Common myeloid progenitor, CD34-positive (primary cell): Measurements from ENCODE around the gene EXOC3L4.

Source experiments
- CTCF ChIA-PET: fragments of 350-600 bp; sonication (Branson Sonifier 250); formaldehyde crosslinking; loops from one replicate; lab custom pipeline; 2021; ENCODE audit warnings: antibody characterized with exemption; lab: Charles Lee
- POLR2A ChIA-PET: fragments of 350-600 bp; sonication (Branson Sonifier 250); formaldehyde crosslinking; loops from one replicate; lab custom pipeline; 2021; ENCODE audit warnings: antibody characterized with exemption; lab: Charles Lee
- DNase-seq, 3 donors: peaks; one replicate each; pipeline versions ENCODE4 v3.0.0 to v3.0.0-alpha.2; 2013
- H3K27ac ChIP-seq, 2 experiments: 1 replicate in 1 of 2; 2 replicates in 1 of 2; pipeline ENCODE4 v1.7.0; 2013; ENCODE audit warnings: inconsistent platforms in 2 of 2, low read length in 2 of 2, mild to moderate bottlenecking in 2 of 2, low read depth in 1 of 2, moderate library complexity in 1 of 2; ENCODE audit not compliant: severe bottlenecking in 2 of 2, insufficient read depth in 1 of 2, poor library complexity in 1 of 2
- H3K27me3 ChIP-seq, 5 experiments: replicated peaks in 2 of 5; 1 replicate in 3 of 5; 2 replicates in 2 of 5; pipeline versions ENCODE4 v1.6.1 to v1.7.0; 2013; ENCODE audit warnings: low read length in 4 of 5, mild to moderate bottlenecking in 2 of 5, moderate library complexity in 2 of 5, inconsistent platforms in 1 of 5; ENCODE audit not compliant: insufficient read depth in 5 of 5, control insufficient read depth in 4 of 5
- H3K36me3 ChIP-seq, 4 experiments: 1 replicate in 2 of 4; 2 replicates in 2 of 4; pipeline versions ENCODE4 v1.6.1 to v1.7.0; 2013; ENCODE audit warnings: low read length in 3 of 4, control low read depth in 1 of 4, mild to moderate bottlenecking in 1 of 4; ENCODE audit not compliant: control insufficient read depth in 4 of 4, insufficient read depth in 4 of 4
- H3K4me1 ChIP-seq, 4 experiments: 1 replicate in 3 of 4; 2 replicates in 1 of 4; pipeline versions ENCODE4 v1.6.1 to v1.7.1; 2013; ENCODE audit warnings: low read length in 3 of 4, mild to moderate bottlenecking in 3 of 4, control low read depth in 1 of 4, inconsistent platforms in 1 of 4, moderate library complexity in 1 of 4; ENCODE audit not compliant: control insufficient read depth in 4 of 4, insufficient read depth in 4 of 4; ENCODE audit errors: control extremely low read depth in 1 of 4
- H3K4me3 ChIP-seq, 7 experiments: 1 replicate in 4 of 7; 2 replicates in 3 of 7; pipeline versions ENCODE4 v1.5.1 to v1.7.0; 2013; ENCODE audit warnings: mild to moderate bottlenecking in 7 of 7, low read length in 6 of 7, moderate library complexity in 6 of 7, inconsistent platforms in 2 of 7, low read depth in 2 of 7, control low read depth in 1 of 7; ENCODE audit not compliant: insufficient read depth in 4 of 7, control insufficient read depth in 1 of 7; ENCODE audit errors: extremely low read depth in 1 of 7
- H3K9me3 ChIP-seq, 5 experiments: 1 replicate in 4 of 5; 2 replicates in 1 of 5; pipeline versions ENCODE4 v1.6.1 to v1.7.1; 2013; ENCODE audit warnings: low read length in 4 of 5, mild to moderate bottlenecking in 2 of 5, inconsistent platforms in 1 of 5, low read depth in 1 of 5, moderate library complexity in 1 of 5; ENCODE audit not compliant: control insufficient read depth in 4 of 5, insufficient read depth in 2 of 5; ENCODE audit errors: control extremely low read depth in 1 of 5
- WGBS: methylation state at CpG from one replicate; pipeline ENCODE4 v1.1.5; 2013; ENCODE audit not compliant: insufficient coverage; 5-methylcytosine and 5-hydroxymethylcytosine counted together

EXOC3L4 gene

DNA sequence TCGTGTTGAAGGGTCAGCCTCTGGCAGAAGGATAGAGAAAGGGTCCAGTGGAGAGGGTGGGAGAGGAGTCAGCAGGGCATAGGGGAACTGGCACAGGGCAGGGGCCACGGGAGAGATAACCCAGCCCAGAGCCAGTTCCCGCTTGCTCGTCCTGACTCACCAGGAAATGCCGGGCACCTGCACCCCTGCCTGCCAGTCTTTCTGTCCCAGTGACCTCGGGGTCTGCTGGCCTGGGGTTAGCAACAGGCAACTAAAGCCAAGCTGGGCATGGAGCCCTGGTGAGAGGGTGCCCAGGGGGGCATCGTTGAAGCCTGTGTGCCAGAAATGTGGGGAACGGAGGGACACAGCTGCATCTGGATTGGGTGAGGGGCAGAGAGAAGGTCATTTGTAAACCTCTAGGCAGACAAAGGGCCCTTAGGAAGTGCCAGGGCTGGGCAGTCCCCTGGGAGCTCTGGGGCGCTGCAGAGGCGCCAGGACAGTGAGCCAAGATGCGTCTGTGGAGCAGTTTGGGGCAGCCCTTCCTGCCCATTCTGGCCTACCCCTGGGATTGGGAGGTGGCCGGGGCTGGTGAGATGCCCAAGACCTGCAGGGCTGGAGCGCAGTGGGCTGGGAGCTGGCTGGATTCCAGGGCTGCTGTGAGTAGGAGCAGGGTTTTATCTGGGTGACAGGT is 34.2 kb downstream of the EXOC3L4 start:
- Histone ChIP-seq H3K9me3 (no peaks in the 10 kb centered on the region), H3K27ac (no peak overlapping the region), H3K4me3 (no peak overlapping the region), H3K27me3 (no peaks in the 10 kb centered on the region), H3K4me1 (peaks cover 0 to 18% (median 13%) of the 10 kb centered on the region in 4 experiments), H3K36me3 (peaks cover 5 to 67% (median 21%) of the 10 kb centered on the region in 4 experiments)
- DNase-seq = no peak
- ChIA-PET POLR2A (no interaction called here), CTCF (interaction anchor here (1.1 to 7.2 kb wide), 2 partner anchors 13 to 24 kb away, joined by 3 to 49 read pairs; no protein-coding TSS in a partner anchor)
- WGBS = 92% methylated on average over 12 of the region's 13 CpGs

DNA sequence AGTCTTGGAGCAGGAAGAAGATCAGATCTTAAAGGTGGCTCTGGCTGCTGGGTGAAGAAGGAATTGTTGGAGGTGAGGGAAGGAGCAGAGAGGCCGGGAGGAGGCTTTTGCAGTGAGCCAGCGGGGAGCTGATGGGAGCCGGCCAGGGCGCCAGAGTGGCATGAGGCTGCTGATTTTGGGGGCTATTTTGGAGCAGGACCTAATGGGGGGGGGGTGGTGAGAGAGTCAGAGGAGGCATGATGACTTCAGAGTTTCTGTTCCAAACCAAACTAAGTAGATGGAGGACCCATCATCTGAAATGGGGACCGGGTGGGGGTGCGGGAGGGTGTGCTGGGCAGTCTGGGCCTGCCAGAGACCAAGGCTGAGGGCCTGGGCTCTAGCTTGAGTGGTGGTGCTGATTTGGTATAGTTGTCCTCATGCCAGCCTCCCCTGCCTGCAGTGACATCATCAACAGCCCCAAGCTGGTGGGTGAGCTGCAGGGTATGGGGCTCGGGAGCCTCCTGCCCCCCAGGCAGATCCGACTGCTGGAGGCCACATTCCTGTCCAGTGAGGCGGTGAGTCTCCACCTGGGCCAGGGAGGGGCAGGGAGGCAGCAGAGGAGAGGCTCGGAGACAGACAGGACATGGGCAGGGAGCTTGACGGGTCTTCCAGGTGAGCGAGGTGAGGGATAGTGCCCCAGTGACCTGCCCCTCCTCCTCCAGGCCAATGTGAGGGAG is 34.9 kb downstream of the EXOC3L4 start:
- 95% methylated on average over 8 of the region's 12 CpGs for WGBS
- peaks cover 0 to 11% (median 6%) of the 10 kb centered on the region in 4 experiments for H3K4me1 ChIP-seq
- H3K27me3 ChIP-seq = no peaks in the 10 kb centered on the region
- ChIA-PET POLR2A (no interaction called here), CTCF (interaction anchor here (0.8 to 7.2 kb wide), 4 partner anchors 11 to 94 kb away, joined by 3 to 49 read pairs (median 7); no protein-coding TSS in a partner anchor)
- DNase-seq = no peak
- no peak overlapping the region for H3K4me3 ChIP-seq
- no peaks in the 10 kb centered on the region for H3K9me3 ChIP-seq
- peaks cover 7 to 74% (median 25%) of the 10 kb centered on the region in 4 experiments for H3K36me3 ChIP-seq
- H3K27ac ChIP-seq = no peak overlapping the region

DNA sequence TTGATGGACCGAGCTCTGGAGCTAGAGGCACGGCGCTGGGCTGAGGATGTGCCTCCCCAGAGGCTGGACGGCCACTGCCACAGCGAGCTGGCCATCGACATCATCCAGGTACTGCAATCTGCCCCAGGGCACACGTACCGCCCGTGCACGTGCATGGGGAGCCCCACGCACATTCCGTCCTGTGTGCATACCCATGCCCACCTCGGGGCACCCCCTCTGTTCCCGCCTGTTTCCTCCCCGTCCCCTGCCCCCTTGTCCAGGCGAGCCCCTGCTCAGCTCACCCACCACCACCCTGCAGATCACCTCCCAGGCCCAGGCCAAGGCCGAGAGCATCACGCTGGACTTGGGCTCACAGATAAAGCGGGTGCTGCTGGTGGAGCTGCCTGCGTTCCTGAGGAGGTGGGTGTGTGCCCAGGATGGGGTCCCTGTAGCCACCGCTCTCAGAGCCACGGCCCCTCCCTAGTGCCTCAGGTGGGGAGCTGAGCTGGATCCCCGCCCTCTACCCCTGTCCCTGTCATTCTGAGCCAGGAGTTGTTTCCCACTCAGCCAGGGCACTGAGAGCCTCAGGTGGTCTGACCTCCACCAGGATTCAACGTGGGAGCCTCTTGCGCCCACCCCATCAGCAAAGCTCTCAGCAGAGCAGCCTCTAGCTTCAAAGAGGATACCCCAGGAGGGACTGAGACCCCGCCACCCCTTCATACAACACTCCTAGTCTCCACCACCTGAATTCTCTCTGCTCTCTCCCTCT is 35.7 kb downstream of the EXOC3L4 start:
- no peak overlapping the region for H3K27ac ChIP-seq

DNA sequence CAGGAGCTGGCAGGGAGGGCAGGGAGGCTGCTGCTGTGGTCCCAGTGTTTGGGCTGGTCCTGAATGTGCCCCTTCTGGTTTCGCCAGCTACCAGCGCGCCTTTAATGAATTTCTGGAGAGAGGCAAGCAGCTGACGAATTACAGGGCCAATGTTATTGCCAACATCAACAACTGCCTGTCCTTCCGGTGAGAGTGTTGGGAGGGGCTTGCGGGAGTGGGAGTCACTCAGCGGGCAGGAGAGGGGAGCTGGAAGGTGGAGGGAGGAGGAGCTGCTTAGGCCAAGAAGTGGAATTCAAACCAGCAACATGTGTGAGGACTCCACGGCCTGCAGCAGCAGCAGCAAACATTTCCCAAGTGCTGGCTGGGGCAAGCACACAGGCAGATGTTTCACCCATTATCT is 36.4 kb downstream of the EXOC3L4 start:
- Histone ChIP-seq H3K27me3 (no peaks in the 10 kb centered on the region), H3K9me3 (no peaks in the 10 kb centered on the region), H3K4me3 (no peak overlapping the region), H3K4me1 (no peaks in the 10 kb centered on the region), H3K36me3 (peaks cover 7 to 81% (median 34%) of the 10 kb centered on the region in 4 experiments), H3K27ac (no peak overlapping the region)
- WGBS = 98% methylated on average over 8 of the region's 8 CpGs
- POLR2A ChIA-PET = no interaction called here
- CTCF ChIA-PET = interaction anchor here (0.8 to 7.2 kb wide), 4 partner anchors 9 to 26 kb away, joined by 3 to 49 read pairs (median 7); no protein-coding TSS in a partner anchor
- DNase-seq = no peak

More for the DNA sequence above, 35.7 kb downstream of the EXOC3L4 start:
- H3K27me3 ChIP-seq = no peaks in the 10 kb centered on the region
- WGBS = 93% methylated on average over 21 of the region's 26 CpGs
- ChIA-PET POLR2A (no interaction called here), CTCF (interaction anchor here (0.8 to 7.2 kb wide), 5 partner anchors 10 to 93 kb away, joined by 3 to 49 read pairs (median 3); no protein-coding TSS in a partner anchor)
- no peak for DNase-seq
- H3K36me3 ChIP-seq = peaks cover 7 to 81% (median 31%) of the 10 kb centered on the region in 4 experiments
- H3K4me3 ChIP-seq = no peak overlapping the region
- peaks cover 0 to 4% (median 2%) of the 10 kb centered on the region in 4 experiments for H3K4me1 ChIP-seq
- no peaks in the 10 kb centered on the region for H3K9me3 ChIP-seq

DNA sequence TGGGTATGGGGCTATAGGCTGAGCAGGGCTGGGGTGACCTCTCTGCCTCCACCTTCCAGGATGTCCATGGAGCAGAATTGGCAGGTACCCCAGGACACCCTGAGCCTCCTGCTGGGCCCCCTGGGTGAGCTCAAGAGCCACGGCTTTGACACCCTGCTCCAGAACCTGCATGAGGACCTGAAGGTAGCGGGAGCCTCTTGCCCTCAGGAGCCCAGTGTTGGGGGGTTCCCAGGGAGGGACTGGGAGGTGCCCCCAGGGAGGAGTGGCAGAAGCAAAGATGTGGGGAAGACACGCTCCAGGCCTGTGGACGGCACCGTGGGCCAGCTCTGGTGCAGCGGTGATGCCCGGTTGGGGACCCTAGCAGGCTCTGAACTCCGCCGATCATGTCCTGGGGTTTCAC is 37.1 kb downstream of the EXOC3L4 start:
- Histone ChIP-seq H3K27me3 (no peaks in the 10 kb centered on the region), H3K9me3 (no peaks in the 10 kb centered on the region), H3K4me1 (peaks cover 0 to 3% (median 1%) of the 10 kb centered on the region in 4 experiments), H3K36me3 (peaks cover 7 to 77% (median 33%) of the 10 kb centered on the region in 4 experiments), H3K4me3 (no peak overlapping the region), H3K27ac (no peak overlapping the region)
- POLR2A ChIA-PET = no interaction called here
- WGBS = 97% methylated on average over 9 of the region's 9 CpGs
- CTCF ChIA-PET = interaction anchor here (0.8 to 7.2 kb wide), 2 partner anchors 26 to 55 kb away, joined by 3 to 49 read pairs; no protein-coding TSS in a partner anchor
- no peak for DNase-seq

DNA sequence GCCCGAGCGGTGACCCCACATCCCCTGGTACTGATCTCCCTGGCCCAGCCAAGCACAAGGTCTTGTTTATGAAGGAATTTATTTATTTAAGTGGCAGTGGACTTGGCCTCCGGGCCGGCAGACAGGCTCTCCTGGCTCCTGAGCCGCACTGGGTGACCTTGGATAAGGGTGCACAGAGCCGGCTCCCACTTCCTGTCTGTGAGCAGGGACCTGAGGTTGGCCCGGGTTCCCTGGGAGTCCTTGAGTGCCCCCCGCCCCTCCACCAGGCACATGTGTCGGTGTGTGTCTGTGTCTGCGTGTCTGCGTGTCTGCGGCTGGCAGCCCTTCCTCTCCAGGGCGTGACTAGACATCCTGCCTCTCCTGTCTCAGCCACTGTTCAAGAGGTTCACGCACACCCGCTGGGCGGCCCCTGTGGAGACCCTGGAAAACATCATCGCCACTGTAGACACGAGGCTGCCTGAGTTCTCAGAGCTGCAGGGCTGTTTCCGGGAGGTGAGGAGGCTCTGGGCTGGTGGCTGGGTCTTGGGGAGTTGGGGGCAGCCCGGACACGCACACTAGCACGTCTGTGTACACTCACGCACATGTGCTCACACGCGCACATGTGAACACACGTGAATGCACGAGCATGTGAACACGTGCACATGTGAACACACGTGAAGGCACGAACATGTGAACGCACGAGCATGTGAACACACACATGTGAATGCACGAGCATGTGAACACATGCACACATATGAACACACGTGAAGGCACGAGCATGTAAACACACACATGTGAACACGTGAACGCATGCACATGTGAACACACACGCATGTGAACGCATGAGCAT is 38.1 kb downstream of the EXOC3L4 start:
- WGBS = 91% methylated on average over 37 of the region's 39 CpGs
- Histone ChIP-seq H3K4me3 (no peak overlapping the region), H3K4me1 (peaks cover 0 to 11% (median 4%) of the 10 kb centered on the region in 4 experiments), H3K27me3 (no peaks in the 10 kb centered on the region), H3K9me3 (no peaks in the 10 kb centered on the region), H3K36me3 (peaks cover 7 to 70% (median 33%) of the 10 kb centered on the region in 4 experiments), H3K27ac (no peak overlapping the region)
- ChIA-PET CTCF (interaction anchor here (0.8 to 13.8 kb wide), 2 partner anchors 32 to 57 kb away, joined by 3 to 179 read pairs; no protein-coding TSS in a partner anchor), POLR2A (interaction anchor here (0.6 kb wide), 1 partner anchor 27 kb away, joined by 5 read pairs; no protein-coding TSS in a partner anchor)
- no peak for DNase-seq
